Neural progenitor cell (in vitro differentiated cells): ENCODE results near the gene PCDH9.

ENCODE experiments used
- EZH2 ChIP-seq: fragments of 200-600 bp; sonication (generic); IDR thresholded peaks from 2 replicates; pipeline ENCODE4 v1.6.1; 2017; ENCODE audit warnings: antibody characterized with exemption, mild to moderate bottlenecking, moderate library complexity
- TF ChIP-seq, protein P1 (sequence below): fragments of 200-600 bp; sonication (generic); IDR thresholded peaks from 2 replicates; pipeline ENCODE4 v1.5.1; 2017; ENCODE audit warnings: antibody characterized with exemption, mild to moderate bottlenecking

DNA sequence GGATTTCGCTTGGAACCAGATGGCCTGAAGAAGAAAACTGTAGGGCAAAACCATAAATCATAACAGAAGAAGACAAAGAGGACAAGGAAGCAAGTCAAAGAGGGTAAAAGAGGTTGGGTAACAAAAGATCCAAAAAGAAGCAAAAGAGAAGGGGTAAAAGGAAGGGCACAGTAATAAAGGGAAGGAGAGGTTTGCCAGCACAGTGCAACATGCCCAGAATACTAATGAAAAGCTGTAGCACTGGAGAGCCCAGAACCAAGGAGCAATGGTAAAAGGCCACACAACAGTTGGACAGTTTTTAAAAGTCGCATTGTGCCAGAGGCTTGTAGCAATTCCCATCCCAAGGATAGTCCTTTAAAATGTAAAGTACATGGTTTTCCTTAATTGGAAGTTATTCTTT is 506.6 kb downstream of the PCDH9 start:
- TF ChIP-seq, protein P1, sequence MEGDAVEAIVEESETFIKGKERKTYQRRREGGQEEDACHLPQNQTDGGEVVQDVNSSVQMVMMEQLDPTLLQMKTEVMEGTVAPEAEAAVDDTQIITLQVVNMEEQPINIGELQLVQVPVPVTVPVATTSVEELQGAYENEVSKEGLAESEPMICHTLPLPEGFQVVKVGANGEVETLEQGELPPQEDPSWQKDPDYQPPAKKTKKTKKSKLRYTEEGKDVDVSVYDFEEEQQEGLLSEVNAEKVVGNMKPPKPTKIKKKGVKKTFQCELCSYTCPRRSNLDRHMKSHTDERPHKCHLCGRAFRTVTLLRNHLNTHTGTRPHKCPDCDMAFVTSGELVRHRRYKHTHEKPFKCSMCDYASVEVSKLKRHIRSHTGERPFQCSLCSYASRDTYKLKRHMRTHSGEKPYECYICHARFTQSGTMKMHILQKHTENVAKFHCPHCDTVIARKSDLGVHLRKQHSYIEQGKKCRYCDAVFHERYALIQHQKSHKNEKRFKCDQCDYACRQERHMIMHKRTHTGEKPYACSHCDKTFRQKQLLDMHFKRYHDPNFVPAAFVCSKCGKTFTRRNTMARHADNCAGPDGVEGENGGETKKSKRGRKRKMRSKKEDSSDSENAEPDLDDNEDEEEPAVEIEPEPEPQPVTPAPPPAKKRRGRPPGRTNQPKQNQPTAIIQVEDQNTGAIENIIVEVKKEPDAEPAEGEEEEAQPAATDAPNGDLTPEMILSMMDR = no peak
- no peak for TF ChIP-seq EZH2
